Tibial nerve (tissue), 4 donors: ENCODE results near the gene TDO2. TPM values are rescaled to one million over a fixed set of nuclear protein-coding genes. Genes with fewer than 3 reads are reported as not detected.
A peak's percentile ranks its signal among the peaks of the same experiment; 100 is the strongest.

Experiments
- DNase-seq, 2 donors: peaks; one replicate each; pipeline ENCODE4 v3.0.0-alpha.2; 2019; ENCODE audit warnings: low spot score in 2 of 2
- H3K27ac ChIP-seq, 4 donors: fragments of 200-600 bp; sonication (generic) in 3 of 4; one replicate each; pipeline ENCODE4 v1.5.1; 2017 to 2019; ENCODE audit warnings: mild to moderate bottlenecking in 1 of 4
- H3K27me3 ChIP-seq, 2 donors: fragments of 200-600 bp; sonication (generic) in 1 of 2; one replicate each; pipeline versions ENCODE4 v1.5.1 to v1.6.0; 2017 to 2019
- H3K36me3 ChIP-seq, 3 donors: fragments of 200-600 bp; sonication (generic); one replicate each; pipeline ENCODE4 v1.5.1; 2018 to 2019
- H3K4me1 ChIP-seq, 4 donors: fragments of 200-600 bp; sonication (generic) in 3 of 4; one replicate each; pipeline ENCODE4 v1.5.1; 2017 to 2019
- H3K4me3 ChIP-seq, 4 donors: fragments of 200-600 bp; sonication (generic) in 3 of 4; one replicate each; pipeline ENCODE4 v1.5.1; 2017 to 2019; ENCODE audit warnings: mild to moderate bottlenecking in 1 of 4, moderate library complexity in 1 of 4
- H3K9me3 ChIP-seq, 4 donors: fragments of 200-600 bp; sonication (generic) in 3 of 4; one replicate each; pipeline ENCODE4 v1.5.1; 2017 to 2019
- EP300 ChIP-seq, 2 donors: sonication (generic); formaldehyde crosslinking; IDR thresholded peaks; one replicate each; pipeline ENCODE4 v1.6.1; 2017; ENCODE audit warnings: antibody characterized with exemption in 2 of 2, mild to moderate bottlenecking in 1 of 2
- POLR2A ChIP-seq, 2 donors: fragments of 450-650 bp; IDR thresholded peaks; one replicate each; pipeline ENCODE4 v1.6.1; 2017; ENCODE audit warnings: antibody characterized with exemption in 2 of 2, mild to moderate bottlenecking in 2 of 2, moderate library complexity in 2 of 2
- WGBS, 2 donors: methylation state at CpG; one replicate each; pipeline ENCODE4 v1.1.5; 2018; 5-methylcytosine and 5-hydroxymethylcytosine counted together
- total RNA-seq, 4 donors: library from RNA; depleted of rRNA; stranded (reverse); fragments of >200 nt; gene quantifications; one replicate each; pipeline ENCODE4 v1.1.0, GENCODE V29; 2016
- TF ChIP-seq, protein P1 (sequence below), 5 experiments: fragments of 200-600 bp in 3 of 5; fragments of 450-650 bp in 2 of 5; sonication (generic) in 3 of 5; IDR thresholded peaks; one replicate each; pipeline ENCODE4 v1.5.1; 2016 to 2019; ENCODE audit warnings: antibody characterized with exemption in 5 of 5, mild to moderate bottlenecking in 3 of 5, moderate library complexity in 2 of 5

Gene TDO2
- total RNA-seq, 4 donors from 2014 or later, result not detected

DNA sequence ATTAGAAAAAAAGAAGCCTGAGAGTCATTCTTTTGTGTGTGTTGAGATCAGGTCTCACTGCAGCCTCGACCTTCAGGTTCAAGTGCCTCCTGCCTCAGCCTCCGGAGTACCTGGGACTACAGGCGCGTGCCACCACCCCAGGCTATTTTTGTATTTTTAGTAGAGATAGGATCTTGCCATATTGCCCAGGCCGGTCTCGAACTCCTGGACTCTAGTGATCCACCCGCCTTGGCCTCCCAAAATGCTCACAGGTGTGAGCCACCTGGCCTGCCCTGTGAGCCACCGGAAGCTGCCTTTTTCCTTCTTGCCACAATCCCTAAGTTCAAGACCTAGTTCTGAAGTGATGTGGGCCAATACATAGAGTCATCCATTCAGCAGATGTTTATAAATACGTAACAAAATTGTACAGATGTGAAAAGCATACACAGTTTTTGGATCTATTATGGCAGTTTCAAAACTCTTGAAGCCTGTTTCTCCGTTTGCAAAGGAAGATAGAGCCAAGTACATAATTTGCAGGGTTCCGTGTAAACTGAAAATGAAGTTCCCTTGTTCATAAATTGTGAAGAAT, 50.7 kb downstream of the TDO2 start:
- DNase-seq, result no peak
- H3K27ac ChIP-seq, result peak overlapping the region; percentile 97 to 99 (median 98)
- no peaks in the 10 kb centered on the region for H3K27me3 ChIP-seq
- H3K4me1 ChIP-seq, result peaks cover 0 to 14% (median 4%) of the 10 kb centered on the region in 4 donors
- H3K36me3 ChIP-seq, result no peaks in the 10 kb centered on the region
- 79 to 80% methylated on average over 11 of the region's 11 CpGs for WGBS, 2 donors
- peak overlapping the region; percentile 66 to 95 (median 86) for H3K4me3 ChIP-seq
- no peak for TF ChIP-seq POLR2A (IDR thresholded peaks at IDR 0.05)
- TF ChIP-seq, protein P1, sequence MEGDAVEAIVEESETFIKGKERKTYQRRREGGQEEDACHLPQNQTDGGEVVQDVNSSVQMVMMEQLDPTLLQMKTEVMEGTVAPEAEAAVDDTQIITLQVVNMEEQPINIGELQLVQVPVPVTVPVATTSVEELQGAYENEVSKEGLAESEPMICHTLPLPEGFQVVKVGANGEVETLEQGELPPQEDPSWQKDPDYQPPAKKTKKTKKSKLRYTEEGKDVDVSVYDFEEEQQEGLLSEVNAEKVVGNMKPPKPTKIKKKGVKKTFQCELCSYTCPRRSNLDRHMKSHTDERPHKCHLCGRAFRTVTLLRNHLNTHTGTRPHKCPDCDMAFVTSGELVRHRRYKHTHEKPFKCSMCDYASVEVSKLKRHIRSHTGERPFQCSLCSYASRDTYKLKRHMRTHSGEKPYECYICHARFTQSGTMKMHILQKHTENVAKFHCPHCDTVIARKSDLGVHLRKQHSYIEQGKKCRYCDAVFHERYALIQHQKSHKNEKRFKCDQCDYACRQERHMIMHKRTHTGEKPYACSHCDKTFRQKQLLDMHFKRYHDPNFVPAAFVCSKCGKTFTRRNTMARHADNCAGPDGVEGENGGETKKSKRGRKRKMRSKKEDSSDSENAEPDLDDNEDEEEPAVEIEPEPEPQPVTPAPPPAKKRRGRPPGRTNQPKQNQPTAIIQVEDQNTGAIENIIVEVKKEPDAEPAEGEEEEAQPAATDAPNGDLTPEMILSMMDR (IDR thresholded peaks at IDR 0.05), result no peak
- no peaks in the 10 kb centered on the region for H3K9me3 ChIP-seq

GRCh38 chr4:155954939-155955338, 51.4 kb downstream of the TDO2 start:
- Histone ChIP-seq H3K27ac (no peak overlapping the region), H3K4me3 (no peak overlapping the region), H3K9me3 (no peaks in the 10 kb centered on the region), H3K27me3 (no peaks in the 10 kb centered on the region), H3K4me1 (peaks cover 0 to 14% (median 4%) of the 10 kb centered on the region in 4 donors), H3K36me3 (no peaks in the 10 kb centered on the region)
- DNase-seq, result no peak
- WGBS, 2 donors, result 76 to 88% methylated on average over 4 of the region's 4 CpGs
- TF ChIP-seq, protein P1 (IDR thresholded peaks at IDR 0.05), result no peak
- no peak for TF ChIP-seq EP300 (IDR thresholded peaks at IDR 0.05)
- no peak for TF ChIP-seq POLR2A (IDR thresholded peaks at IDR 0.05)

GRCh38 chr4:155956461-155956860, 53.0 kb downstream of the TDO2 start:
- Histone ChIP-seq H3K9me3 (no peaks in the 10 kb centered on the region), H3K4me3 (no peak overlapping the region), H3K4me1 (peaks cover 0 to 14% (median 4%) of the 10 kb centered on the region in 4 donors), H3K36me3 (no peaks in the 10 kb centered on the region), H3K27ac (no peak overlapping the region), H3K27me3 (no peaks in the 10 kb centered on the region)
- WGBS, 2 donors, result 83 to 85% methylated on average over 2 of the region's 2 CpGs
- DNase-seq, result no peak
- TF ChIP-seq POLR2A (IDR thresholded peaks at IDR 0.05) (no peak), EP300 (IDR thresholded peaks at IDR 0.05) (no peak)
- TF ChIP-seq, protein P1 (IDR thresholded peaks at IDR 0.05), result no peak

DNA sequence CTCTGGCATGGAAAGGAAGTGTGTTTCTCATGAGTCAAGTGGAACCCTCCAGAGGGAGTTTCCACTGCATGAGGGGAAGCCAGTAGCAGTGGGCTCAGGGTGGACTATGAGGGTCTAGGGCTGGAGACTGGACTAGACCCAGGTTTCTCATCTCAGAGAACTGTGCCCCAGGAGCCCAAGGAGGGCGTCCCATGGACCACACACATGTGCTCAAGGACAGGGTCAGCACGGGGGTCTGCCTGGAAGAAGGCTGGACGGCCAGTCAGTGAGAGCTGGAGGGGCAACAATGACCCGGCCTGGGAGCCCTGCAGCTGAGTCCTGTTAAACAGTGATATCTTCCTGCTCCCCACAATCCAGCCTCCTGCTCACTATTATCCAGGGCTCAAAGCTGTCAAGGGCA, 55.9 kb downstream of the TDO2 start:
- TF ChIP-seq, protein P1 (IDR thresholded peaks at IDR 0.05), result no peak
- TF ChIP-seq EP300 (IDR thresholded peaks at IDR 0.05) (no peak), POLR2A (IDR thresholded peaks at IDR 0.05) (no peak)
- Histone ChIP-seq H3K9me3 (no peaks in the 10 kb centered on the region), H3K36me3 (no peaks in the 10 kb centered on the region), H3K27ac (no peak overlapping the region), H3K4me1 (no peaks in the 10 kb centered on the region), H3K27me3 (no peaks in the 10 kb centered on the region), H3K4me3 (no peak overlapping the region)
- 83 to 86% methylated on average over 4 of the region's 4 CpGs for WGBS, 2 donors
- DNase-seq, result no peak

- Histone ChIP-seq H3K27ac (peak overlapping the region in 1 of 4 donors; percentile 62), H3K27me3 (no peaks in the 10 kb centered on the region), H3K36me3 (no peaks in the 10 kb centered on the region), H3K9me3 (no peaks in the 10 kb centered on the region), H3K4me3 (no peak overlapping the region), H3K4me1 (no peaks in the 10 kb centered on the region)
- DNase-seq, result peak in 1 of 2 donors; percentile 54
- TF ChIP-seq EP300 (IDR thresholded peaks at IDR 0.05) (no peak), POLR2A (IDR thresholded peaks at IDR 0.05) (no peak)
- TF ChIP-seq, protein P1 (IDR thresholded peaks at IDR 0.05), result no peak
- WGBS, 2 donors, result 39 to 56% methylated on average over 5 of the region's 5 CpGs
Observed at GRCh38 chr4:155960522-155960921, 57.0 kb downstream of the TDO2 start.
